ENCODE measurements around the gene FES.

- TF ChIP-seq GATA2 (IDR thresholded peaks at IDR 0.05; ENCODE audit: low read depth, low read length) (no peak), GATA3 (IDR thresholded peaks at IDR 0.05; ENCODE audit: low read depth, low read length) (no peak)
Observed at GRCh38 chr15:90868261-90868689, 16.0 kb upstream of the FES start, which contains the start of gene FURIN.
